GM12873 (cell line): Measurements from ENCODE around the gene MYO1B.

Experiments used
- CTCF ChIP-seq: IDR thresholded peaks from 2 replicates; pipeline ENCODE4 v1.5.1; 2012; ENCODE audit warnings: low read depth, mild to moderate bottlenecking, moderate library complexity, low read length, control low read depth; ENCODE audit not compliant: insufficient read depth; ENCODE audit errors: missing control alignments

The MYO1B gene

GRCh38 chr2:191358325-191359025 lies 113.3 kb downstream of the MYO1B start:
- no peak for TF ChIP-seq CTCF

GRCh38 chr2:191359133-191359532 lies 113.9 kb downstream of the MYO1B start:
- TF ChIP-seq CTCF: no peak

GRCh38 chr2:191360918-191361317 lies 115.7 kb downstream of the MYO1B start:
- no peak for TF ChIP-seq CTCF

GRCh38 chr2:191362841-191363240 lies 117.6 kb downstream of the MYO1B start:
- TF ChIP-seq CTCF: no peak

- TF ChIP-seq CTCF: no peak
Observed at GRCh38 chr2:191363267-191363666, 118.1 kb downstream of the MYO1B start.

GRCh38 chr2:191365089-191365488 lies 119.9 kb downstream of the MYO1B start:
- TF ChIP-seq CTCF: no peak

- TF ChIP-seq CTCF: no peak
Observed at GRCh38 chr2:191366199-191366598, 121.0 kb downstream of the MYO1B start.
